ENCODE data around the gene AMH.

AMH gene

GRCh38 chr19:2221918-2222317, 27.2 kb upstream of the AMH start:
- no peak for DNase-seq

GRCh38 chr19:2223391-2223790, 25.7 kb upstream of the AMH start:
- DNase-seq: no peak

DNA sequence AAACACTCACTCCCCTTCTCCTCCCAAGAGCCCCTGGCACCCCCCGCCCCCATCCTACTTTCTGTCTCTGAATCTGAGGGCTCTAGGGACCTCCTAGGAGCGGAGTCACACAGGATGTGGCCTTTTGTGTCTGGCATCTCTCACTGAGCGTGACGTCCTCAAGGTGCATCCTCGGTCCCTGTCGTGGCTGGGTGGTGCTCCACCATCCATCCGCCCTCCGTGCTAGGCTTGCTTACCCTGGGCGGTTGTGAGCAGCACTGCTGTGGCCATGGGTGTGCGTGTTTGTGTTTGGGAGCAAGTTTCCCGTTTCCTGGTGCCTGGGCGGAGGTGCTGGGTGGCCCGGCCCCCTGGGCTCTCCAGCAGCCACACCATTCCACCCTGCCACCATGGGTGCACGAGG, 25.2 kb upstream of the AMH start:
- DNase-seq: no peak

DNA sequence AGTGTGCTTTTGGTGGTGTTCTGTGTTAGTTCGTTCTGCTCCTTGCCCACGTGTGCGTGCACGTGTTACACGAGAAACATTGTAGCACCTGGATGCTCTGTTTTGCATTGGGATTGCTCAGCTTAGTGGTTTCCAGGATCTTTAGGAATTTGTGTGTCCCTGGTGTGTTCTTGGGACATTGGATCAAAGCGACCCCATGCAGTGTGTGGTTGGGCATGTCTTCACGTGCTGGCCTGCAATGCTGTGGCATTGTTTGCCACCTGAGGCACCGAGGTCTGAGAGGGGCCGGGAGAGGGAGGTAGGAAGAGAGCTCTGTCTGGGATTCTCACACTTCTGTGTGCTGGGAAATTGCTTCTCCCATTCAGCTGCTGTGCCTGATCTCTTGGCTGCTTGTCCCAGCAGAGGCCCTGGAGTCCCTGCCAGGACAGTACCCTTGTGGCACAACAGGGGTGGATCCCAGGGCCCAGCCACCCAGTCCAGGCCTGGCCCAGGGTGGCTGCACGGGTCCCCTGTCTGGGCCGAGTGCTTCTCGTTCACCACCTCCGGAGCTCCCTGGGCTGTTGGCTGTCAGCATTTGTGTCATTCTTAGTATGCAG, 24.3 kb upstream of the AMH start:
- DNase-seq: no peak

- DNase-seq: no peak
Measured at GRCh38 chr19:2225415-2226050, 23.6 kb upstream of the AMH start.

DNA sequence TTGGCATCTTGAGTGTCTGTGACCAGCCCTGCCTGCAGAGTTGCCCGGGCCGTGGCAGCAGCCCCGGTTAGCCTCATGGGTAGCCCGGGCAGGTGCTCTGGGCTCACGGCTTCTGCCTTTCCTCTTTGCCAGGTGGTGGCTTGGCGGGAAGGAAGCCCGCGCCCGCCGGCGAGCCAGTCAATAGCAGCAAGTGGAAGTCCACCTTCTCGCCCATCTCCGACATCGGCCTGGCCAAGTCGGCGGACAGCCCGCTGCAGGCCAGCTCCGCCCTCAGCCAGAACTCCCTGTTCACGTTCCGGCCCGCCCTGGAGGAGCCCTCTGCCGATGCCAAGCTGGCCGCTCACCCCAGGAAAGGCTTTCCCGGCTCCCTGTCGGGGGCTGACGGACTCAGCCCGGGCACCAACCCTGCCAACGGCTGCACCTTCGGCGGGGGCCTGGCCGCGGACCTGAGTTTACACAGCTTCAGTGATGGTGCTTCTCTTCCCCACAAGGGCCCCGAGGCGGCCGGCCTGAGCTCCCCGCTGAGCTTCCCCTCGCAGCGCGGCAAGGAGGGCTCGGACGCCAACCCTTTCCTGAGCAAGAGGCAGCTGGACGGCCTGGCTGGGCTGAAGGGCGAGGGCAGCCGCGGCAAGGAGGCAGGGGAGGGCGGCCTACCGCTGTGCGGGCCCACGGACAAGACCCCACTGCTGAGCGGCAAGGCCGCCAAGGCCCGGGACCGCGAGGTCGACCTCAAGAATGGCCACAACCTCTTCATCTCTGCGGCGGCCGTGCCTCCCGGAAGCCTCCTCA, 22.9 kb upstream of the AMH start:
- DNase-seq: peak; percentile 51 to 73

DNA sequence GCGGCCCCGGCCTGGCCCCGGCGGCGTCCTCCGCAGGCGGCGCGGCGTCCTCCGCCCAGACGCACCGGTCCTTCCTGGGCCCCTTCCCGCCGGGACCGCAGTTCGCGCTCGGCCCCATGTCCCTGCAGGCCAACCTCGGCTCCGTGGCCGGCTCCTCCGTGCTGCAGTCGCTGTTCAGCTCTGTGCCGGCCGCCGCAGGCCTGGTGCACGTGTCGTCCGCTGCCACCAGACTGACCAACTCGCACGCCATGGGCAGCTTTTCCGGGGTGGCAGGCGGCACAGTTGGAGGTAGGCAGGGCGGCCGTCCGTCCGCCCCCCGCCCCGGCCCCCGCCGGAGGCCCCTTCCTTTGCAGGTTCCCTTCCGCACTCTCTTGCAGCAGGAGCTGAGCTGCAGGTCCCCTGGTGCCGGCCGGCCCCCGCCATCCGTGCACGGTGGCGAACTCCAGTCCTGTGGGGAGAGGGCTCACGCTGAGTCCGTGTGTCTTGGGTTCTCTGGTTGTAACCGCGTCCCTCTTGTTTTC, 22.2 kb upstream of the AMH start:
- DNase-seq: no peak

DNA sequence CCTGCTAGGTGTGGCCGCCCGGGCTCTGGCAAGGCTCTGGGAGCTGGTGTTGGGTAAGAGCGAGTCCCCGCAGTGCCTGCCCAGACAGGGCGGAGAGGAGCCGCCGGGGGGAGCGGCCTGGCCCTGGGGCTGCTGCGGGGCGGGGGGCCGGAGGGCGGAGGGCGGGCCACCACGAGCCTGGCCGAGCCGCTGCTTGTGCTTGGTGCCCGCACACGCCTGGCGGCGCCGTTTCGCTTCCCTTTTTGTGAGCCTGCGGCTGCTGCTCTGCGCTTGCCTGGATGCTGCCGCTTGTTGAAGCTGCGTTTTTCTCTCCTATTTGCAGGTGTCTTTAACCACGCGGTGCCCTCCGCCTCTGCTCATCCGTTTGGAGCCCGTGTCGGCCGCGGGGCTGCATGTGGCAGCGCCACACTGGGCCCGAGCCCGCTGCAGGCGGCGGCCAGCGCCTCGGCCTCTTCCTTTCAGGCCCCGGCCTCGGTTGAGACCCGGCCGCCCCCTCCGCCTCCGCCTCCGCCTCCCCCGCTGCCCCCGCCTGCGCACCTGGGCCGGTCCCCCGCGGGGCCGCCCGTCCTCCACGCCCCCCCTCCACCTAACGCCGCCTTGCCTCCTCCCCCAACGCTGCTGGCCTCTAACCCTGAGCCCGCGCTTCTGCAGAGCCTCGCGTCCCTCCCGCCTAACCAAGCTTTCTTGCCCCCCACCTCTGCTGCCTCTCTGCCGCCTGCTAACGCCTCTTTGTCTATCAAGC, 21.5 kb upstream of the AMH start:
- DNase-seq: no peak

DNA sequence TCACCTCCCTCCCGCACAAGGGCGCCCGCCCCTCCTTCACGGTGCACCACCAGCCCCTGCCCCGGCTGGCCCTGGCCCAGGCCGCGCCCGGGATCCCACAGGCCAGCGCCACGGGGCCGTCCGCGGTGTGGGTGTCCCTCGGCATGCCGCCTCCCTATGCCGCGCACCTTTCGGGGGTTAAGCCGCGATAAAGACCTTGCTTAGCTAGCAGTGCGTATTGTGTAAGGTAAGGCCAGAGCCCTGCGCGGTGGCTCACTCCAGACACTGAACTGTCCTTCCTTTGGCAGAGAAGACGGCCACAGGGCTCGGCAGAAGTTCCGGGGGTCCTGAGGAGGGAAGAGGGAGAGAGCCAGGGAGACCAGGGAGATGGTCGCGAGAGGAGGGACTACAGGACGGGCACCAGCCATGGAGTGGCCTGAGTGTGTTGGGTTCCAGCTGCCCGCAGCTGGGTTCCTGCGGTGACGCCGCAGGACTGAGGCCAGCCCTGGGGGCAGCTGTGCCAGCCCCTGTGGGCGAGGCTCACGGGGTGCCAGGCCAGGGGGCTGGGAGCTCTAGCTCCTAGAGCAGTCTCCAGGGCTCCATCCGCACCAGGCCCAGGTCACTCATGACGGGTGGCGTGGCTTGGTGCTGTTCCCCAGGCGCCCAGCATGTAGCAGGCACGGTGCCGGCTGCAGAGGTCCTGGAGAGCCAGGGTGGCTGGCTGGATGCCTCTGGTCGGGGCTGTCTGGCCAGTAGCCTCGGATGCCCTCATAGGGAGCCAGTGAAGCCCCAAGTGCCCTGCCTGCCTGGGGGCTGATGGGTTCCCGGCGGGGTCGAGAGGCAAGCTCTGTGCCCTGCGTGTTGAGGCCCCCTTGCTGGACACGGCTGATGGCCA, 20.7 kb upstream of the AMH start:
- DNase-seq: no peak

DNA sequence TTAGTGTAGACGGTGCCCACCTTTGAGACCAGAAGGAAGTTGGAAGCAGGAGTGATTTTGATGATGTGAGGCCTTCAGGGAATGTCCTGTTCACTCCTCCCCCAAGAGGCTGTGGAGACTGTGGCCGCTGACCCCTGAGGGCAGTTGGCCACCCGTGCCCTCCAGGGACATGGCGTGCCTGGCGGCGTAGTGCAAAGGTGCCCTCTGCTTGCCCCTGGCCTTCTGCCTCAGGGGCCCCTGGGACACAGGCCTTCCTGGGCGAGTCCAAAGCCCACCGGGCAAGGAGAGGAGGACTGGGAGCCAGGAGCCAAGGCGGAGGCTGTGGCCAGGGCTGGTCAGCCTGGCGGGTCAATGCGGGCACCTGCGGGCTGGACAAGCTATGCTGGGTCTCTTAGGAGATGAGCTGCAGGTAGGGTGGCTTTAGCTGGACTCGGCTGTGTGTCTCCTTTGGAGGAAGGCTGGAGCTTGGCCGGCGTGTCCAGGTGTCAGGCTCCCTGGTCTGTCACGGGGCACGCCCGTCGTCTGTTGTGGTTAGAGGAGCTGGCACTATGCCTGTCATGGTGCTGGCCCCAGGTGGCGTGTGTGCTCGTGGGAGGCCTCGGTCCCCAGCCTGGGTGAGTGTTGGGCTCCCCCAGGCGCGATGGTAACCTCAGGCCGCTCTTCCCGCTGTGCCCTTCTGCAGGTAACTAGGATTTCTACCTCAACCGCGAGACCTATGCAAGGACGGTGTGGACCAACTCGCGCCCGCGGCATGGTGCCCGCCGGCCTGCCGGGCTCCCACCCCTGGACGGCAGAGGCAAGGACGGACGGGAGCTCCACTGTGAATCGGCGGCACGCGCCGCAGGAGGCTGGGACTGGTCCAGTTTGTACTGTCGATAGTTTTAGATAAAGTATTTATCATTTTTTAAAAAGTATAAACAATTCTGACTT, 19.8 kb upstream of the AMH start:
- no peak for DNase-seq

DNA sequence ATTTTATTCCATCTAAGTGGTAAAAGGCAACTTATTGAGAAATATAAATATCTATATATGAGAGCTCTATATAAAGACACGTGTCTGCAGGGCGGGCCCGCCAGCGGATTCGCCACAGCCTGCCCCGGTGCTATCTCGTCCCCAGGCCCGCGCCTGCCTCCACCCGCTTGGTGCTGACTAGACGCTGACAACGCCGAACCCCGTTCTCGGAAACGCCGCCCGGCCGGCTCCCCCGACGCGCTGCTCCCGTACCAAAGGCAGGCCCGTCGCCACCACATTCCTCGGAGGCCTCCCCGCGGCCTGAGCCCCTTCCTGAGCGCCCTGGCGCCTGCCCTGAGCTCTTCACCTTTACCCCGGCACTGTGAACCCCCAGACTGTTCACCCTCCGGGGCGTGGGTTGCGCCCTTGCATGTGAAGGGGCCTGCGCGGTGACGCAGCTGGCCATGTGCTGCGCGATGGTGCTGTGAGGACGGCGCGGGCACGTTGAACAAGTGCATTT, 19.0 kb upstream of the AMH start:
- DNase-seq: no peak

DNA sequence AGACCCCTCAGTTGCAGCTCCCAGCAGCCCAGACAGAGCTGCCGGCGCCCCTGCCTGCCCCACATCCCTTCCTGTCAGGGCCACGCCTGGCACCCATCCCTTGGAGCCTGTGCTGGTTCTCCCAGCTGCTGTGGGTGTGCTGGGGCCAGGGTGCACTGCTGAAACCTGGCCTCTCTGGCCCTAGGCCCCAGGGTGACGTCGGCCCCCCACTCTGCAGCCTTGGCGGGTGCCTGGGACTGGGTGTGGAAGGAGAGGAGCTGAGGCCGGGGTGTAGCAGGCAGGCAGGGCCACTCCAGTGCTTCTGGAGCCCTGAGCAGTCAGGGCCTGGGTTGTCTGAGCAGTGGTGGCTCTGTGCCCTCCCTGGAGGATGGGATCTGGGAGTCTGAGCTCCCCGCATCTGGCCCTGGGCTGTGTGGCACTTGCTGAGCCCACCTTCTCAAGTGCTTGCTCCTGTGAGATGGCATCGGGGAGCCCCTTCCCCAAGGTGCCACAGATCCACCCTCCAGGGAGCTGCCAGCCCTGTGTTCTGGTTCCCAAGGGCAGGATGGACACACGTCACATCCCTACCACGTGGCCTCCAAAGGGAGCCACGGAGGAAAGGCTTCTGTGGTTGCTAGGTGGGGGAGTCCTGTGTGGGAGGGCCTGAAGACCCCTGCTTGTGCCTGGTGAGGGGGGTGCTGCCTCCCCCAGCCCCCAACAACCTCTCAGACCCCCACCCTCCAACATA, 18.2 kb upstream of the AMH start:
- no peak for DNase-seq

- no peak for DNase-seq
Measured at GRCh38 chr19:2231621-2232221, 17.4 kb upstream of the AMH start.

GRCh38 chr19:2232286-2233151, 16.6 kb upstream of the AMH start:
- DNase-seq: no peak

- DNase-seq: no peak
Measured at GRCh38 chr19:2233601-2234280, 15.4 kb upstream of the AMH start.

DNA sequence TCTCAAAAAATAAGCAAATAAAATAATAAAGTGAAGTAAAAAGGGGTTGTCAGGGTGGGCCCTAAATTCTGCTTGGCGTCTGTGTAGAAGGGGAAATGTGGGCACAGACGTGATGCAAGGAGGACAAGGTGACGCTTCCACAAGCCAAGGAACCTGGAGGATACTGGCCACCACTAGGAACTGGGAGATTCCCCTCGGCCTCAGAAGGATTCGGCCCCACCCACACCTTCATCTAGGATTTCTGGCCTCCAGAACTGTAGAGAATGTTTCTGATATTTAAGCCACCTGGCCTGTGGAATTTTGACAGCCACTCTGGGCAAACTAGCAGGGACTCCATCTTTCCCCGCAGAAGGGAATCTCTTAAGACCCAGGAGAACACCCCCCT, 14.1 kb upstream of the AMH start:
- DNase-seq: no peak

DNA sequence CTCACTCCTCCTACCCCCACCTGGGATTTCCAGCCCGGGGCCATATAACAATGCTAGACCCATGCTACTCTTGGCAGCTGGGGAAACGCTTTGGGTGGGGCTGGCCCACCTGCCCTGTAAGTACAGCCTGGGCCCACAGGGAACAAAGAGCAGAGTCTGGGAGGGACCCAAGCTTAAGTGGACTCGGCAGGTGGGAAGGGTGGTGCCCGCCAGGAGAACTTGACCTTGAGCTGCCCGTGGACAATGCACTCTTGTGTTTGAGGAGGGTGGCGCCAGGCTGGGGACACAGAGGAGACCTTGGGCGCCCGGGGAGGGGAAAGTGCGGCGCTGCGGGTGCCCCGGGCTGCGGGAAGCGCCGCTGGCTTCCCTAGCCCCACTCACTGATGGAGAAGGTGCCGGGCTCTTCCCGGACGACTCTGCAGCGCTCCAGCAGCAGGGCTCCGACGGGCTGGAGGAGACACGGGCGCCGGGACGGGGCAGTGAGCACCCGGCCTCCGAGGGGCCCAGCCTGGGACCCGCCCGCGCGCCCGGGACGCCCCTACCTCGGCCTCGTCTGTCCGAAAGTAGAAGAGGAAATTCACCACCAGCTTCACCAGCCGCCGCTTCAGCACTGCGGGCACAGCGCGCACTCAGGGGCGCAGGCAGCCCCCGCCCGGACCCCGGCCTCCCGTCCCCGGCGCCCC, 13.6 kb upstream of the AMH start:
- no peak for DNase-seq

DNA sequence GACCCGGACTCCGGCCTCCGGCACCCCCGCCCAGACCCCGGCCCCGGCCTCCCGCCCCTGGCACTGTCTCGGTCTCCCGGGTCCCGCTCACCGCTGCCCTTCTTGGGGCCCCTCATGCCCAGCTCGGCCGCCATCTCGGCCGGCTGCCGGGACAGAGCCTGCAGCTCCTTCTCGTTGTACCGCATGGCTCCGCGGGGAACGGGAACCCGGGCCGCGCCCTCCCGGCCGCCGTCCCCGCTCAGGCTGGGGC, 13.1 kb upstream of the AMH start:
- no peak for DNase-seq
